Measurements from ENCODE around the gene FTO.

Gene FTO

GRCh38 chr16:54049591-54050458 is 345.9 kb downstream of the FTO start:
- DNase-seq (ENCODE audit: low read depth), result no peak
- H3K4me3 ChIP-seq (ENCODE audit: control insufficient read depth, low read depth, low read length), result no peak overlapping the region
- no peak for TF ChIP-seq CTCF (IDR thresholded peaks at IDR 0.05; ENCODE audit: control insufficient read depth, insufficient read depth, low read depth, low read length, missing control alignments)

- no peak overlapping the region for H3K4me3 ChIP-seq (ENCODE audit: control insufficient read depth, low read depth, low read length)
- peak; percentile 39 for DNase-seq (ENCODE audit: low read depth)
- TF ChIP-seq CTCF (IDR thresholded peaks at IDR 0.05; ENCODE audit: control insufficient read depth, insufficient read depth, low read depth, low read length, missing control alignments), result no peak
These were observed 346.7 kb downstream of the FTO start for GRCh38 chr16:54050459-54051210.

GRCh38 chr16:54051821-54052220 is 347.9 kb downstream of the FTO start:
- TF ChIP-seq CTCF (IDR thresholded peaks at IDR 0.05; ENCODE audit: control insufficient read depth, insufficient read depth, low read depth, low read length, missing control alignments), result no peak
- H3K4me3 ChIP-seq (ENCODE audit: control insufficient read depth, low read depth, low read length), result no peak overlapping the region
- no peak for DNase-seq (ENCODE audit: low read depth)

GRCh38 chr16:54052271-54052670 is 348.3 kb downstream of the FTO start:
- DNase-seq (ENCODE audit: low read depth), result no peak
- no peak overlapping the region for H3K4me3 ChIP-seq (ENCODE audit: control insufficient read depth, low read depth, low read length)
- TF ChIP-seq CTCF (IDR thresholded peaks at IDR 0.05; ENCODE audit: control insufficient read depth, insufficient read depth, low read depth, low read length, missing control alignments), result no peak

GRCh38 chr16:54053891-54054820 is 350.2 kb downstream of the FTO start:
- no peak for TF ChIP-seq CTCF (IDR thresholded peaks at IDR 0.05; ENCODE audit: control insufficient read depth, insufficient read depth, low read depth, low read length, missing control alignments)
- DNase-seq (ENCODE audit: low read depth), result no peak
- H3K4me3 ChIP-seq (ENCODE audit: control insufficient read depth, low read depth, low read length), result no peak overlapping the region

GRCh38 chr16:54055191-54055590 is 351.2 kb downstream of the FTO start:
- no peak for DNase-seq (ENCODE audit: low read depth)
- TF ChIP-seq CTCF (IDR thresholded peaks at IDR 0.05; ENCODE audit: control insufficient read depth, insufficient read depth, low read depth, low read length, missing control alignments), result no peak
- no peak overlapping the region for H3K4me3 ChIP-seq (ENCODE audit: control insufficient read depth, low read depth, low read length)

Measured in AG09309 (cell line).